ENCODE measurements around the gene MOSPD3. TPM values are rescaled to one million over a fixed set of nuclear protein-coding genes. Genes with fewer than 3 reads are reported as not detected.

MOSPD3 gene
- total and polyA plus RNA-seq, 2 of the 13 experiments (the other 11 are each of a cell fraction or from before 2014, with no cell fraction given), result 7.6 to 8.8 TPM

DNA sequence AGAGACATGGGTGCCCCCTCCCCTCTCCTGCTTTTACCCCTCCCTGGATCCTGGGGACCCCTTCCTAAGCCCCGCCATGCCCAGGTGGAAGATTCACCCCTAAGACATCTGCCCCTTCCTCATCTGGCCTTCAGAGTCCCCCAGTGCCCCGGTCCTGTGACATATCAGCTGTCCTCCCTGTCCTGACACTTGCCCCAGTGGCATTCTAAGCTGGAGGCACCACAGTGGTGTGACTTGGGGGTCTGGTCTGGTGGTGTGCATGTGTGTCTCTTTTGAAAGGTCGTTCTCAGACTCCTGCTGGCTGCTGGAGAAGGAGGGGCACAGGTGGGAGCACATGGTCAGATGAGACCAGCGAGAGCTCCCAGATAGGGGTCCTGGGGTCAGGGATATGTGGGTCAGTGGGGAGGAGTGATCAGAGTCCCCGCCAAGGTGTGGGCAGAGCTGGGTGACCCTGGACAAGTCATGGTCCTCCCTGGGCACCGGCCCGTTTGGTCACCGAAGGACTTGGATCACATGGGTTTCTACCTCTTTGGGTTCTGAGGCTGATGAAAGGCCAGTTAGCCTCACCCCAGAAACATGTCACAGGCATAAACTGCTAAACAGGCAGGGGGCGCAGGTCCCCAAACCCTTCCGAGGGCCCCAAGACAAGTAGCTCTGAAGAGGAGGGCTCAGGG is 29.7 kb downstream of the MOSPD3 start (continued):
- TF ChIP-seq, protein P1, sequence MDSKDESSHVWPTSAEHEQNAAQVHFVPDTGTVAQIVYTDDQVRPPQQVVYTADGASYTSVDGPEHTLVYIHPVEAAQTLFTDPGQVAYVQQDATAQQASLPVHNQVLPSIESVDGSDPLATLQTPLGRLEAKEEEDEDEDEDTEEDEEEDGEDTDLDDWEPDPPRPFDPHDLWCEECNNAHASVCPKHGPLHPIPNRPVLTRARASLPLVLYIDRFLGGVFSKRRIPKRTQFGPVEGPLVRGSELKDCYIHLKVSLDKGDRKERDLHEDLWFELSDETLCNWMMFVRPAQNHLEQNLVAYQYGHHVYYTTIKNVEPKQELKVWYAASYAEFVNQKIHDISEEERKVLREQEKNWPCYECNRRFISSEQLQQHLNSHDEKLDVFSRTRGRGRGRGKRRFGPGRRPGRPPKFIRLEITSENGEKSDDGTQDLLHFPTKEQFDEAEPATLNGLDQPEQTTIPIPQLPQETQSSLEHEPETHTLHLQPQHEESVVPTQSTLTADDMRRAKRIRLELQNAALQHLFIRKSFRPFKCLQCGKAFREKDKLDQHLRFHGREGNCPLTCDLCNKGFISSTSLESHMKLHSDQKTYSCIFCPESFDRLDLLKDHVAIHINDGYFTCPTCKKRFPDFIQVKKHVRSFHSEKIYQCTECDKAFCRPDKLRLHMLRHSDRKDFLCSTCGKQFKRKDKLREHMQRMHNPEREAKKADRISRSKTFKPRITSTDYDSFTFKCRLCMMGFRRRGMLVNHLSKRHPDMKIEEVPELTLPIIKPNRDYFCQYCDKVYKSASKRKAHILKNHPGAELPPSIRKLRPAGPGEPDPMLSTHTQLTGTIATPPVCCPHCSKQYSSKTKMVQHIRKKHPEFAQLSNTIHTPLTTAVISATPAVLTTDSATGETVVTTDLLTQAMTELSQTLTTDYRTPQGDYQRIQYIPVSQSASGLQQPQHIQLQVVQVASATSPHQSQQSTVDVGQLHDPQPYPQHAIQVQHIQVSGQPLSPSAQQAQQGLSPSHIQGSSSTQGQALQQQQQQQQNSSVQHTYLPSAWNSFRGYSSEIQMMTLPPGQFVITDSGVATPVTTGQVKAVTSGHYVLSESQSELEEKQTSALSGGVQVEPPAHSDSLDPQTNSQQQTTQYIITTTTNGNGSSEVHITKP (CRISPR knock-in tag; IDR thresholded peaks at IDR 0.05; ENCODE audit: low read depth), result no peak; the same call in 1 of the 2 replicates
- TF ChIP-seq, protein P2, sequence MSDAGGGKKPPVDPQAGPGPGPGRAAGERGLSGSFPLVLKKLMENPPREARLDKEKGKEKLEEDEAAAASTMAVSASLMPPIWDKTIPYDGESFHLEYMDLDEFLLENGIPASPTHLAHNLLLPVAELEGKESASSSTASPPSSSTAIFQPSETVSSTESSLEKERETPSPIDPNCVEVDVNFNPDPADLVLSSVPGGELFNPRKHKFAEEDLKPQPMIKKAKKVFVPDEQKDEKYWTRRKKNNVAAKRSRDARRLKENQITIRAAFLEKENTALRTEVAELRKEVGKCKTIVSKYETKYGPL (CRISPR knock-in tag; IDR thresholded peaks at IDR 0.05), result no peak
- no peak for TF ChIP-seq ZFP36L2 (CRISPR knock-in tag; IDR thresholded peaks at IDR 0.05)
- TF ChIP-seq, protein P3, sequence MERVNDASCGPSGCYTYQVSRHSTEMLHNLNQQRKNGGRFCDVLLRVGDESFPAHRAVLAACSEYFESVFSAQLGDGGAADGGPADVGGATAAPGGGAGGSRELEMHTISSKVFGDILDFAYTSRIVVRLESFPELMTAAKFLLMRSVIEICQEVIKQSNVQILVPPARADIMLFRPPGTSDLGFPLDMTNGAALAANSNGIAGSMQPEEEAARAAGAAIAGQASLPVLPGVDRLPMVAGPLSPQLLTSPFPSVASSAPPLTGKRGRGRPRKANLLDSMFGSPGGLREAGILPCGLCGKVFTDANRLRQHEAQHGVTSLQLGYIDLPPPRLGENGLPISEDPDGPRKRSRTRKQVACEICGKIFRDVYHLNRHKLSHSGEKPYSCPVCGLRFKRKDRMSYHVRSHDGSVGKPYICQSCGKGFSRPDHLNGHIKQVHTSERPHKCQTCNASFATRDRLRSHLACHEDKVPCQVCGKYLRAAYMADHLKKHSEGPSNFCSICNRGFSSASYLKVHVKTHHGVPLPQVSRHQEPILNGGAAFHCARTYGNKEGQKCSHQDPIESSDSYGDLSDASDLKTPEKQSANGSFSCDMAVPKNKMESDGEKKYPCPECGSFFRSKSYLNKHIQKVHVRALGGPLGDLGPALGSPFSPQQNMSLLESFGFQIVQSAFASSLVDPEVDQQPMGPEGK (CRISPR knock-in tag; IDR thresholded peaks at IDR 0.05), result no peak; the same call in 1 of the 2 replicates
- no peak for TF ChIP-seq BCL6 (CRISPR knock-in tag; IDR thresholded peaks at IDR 0.05)
- TF ChIP-seq, protein P4, sequence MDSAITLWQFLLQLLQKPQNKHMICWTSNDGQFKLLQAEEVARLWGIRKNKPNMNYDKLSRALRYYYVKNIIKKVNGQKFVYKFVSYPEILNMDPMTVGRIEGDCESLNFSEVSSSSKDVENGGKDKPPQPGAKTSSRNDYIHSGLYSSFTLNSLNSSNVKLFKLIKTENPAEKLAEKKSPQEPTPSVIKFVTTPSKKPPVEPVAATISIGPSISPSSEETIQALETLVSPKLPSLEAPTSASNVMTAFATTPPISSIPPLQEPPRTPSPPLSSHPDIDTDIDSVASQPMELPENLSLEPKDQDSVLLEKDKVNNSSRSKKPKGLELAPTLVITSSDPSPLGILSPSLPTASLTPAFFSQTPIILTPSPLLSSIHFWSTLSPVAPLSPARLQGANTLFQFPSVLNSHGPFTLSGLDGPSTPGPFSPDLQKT (CRISPR knock-in tag; IDR thresholded peaks at IDR 0.05; ENCODE audit: borderline replicate concordance), result no peak
- TF ChIP-seq SYNCRIP (IDR thresholded peaks at IDR 0.05; ENCODE audit: insufficient read depth, low read depth, low read length), result no peak
- TF ChIP-seq SAP130 (CRISPR knock-in tag; IDR thresholded peaks at IDR 0.05; ENCODE audit: low read depth), result no peak
- TF ChIP-seq, protein P5, sequence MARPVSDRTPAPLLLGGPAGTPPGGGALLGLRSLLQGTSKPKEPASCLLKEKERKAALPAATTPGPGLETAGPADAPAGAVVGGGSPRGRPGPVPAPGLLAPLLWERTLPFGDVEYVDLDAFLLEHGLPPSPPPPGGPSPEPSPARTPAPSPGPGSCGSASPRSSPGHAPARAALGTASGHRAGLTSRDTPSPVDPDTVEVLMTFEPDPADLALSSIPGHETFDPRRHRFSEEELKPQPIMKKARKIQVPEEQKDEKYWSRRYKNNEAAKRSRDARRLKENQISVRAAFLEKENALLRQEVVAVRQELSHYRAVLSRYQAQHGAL (CRISPR knock-in tag; IDR thresholded peaks at IDR 0.05; ENCODE audit: not compliant biosample characterization), result no peak
- TF ChIP-seq, protein P6, sequence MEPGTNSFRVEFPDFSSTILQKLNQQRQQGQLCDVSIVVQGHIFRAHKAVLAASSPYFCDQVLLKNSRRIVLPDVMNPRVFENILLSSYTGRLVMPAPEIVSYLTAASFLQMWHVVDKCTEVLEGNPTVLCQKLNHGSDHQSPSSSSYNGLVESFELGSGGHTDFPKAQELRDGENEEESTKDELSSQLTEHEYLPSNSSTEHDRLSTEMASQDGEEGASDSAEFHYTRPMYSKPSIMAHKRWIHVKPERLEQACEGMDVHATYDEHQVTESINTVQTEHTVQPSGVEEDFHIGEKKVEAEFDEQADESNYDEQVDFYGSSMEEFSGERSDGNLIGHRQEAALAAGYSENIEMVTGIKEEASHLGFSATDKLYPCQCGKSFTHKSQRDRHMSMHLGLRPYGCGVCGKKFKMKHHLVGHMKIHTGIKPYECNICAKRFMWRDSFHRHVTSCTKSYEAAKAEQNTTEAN (CRISPR knock-in tag; conservative IDR thresholded peaks at IDR 0.05), result no peak
- TF ChIP-seq ETV6 (CRISPR knock-in tag; conservative IDR thresholded peaks at IDR 0.05), result no peak
- TF ChIP-seq, protein P7, sequence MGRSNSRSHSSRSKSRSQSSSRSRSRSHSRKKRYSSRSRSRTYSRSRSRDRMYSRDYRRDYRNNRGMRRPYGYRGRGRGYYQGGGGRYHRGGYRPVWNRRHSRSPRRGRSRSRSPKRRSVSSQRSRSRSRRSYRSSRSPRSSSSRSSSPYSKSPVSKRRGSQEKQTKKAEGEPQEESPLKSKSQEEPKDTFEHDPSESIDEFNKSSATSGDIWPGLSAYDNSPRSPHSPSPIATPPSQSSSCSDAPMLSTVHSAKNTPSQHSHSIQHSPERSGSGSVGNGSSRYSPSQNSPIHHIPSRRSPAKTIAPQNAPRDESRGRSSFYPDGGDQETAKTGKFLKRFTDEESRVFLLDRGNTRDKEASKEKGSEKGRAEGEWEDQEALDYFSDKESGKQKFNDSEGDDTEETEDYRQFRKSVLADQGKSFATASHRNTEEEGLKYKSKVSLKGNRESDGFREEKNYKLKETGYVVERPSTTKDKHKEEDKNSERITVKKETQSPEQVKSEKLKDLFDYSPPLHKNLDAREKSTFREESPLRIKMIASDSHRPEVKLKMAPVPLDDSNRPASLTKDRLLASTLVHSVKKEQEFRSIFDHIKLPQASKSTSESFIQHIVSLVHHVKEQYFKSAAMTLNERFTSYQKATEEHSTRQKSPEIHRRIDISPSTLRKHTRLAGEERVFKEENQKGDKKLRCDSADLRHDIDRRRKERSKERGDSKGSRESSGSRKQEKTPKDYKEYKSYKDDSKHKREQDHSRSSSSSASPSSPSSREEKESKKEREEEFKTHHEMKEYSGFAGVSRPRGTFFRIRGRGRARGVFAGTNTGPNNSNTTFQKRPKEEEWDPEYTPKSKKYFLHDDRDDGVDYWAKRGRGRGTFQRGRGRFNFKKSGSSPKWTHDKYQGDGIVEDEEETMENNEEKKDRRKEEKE (IDR thresholded peaks at IDR 0.05), result no peak
- TF ChIP-seq ZNF629 (CRISPR knock-in tag; conservative IDR thresholded peaks at IDR 0.05), result no peak
- TF ChIP-seq GATAD1 (CRISPR knock-in tag; IDR thresholded peaks at IDR 0.05), result no peak; the same call in 1 of the 2 replicates
- no peak for TF ChIP-seq IRF2 (CRISPR knock-in tag; IDR thresholded peaks at IDR 0.05)
- TF ChIP-seq POLR2AphosphoS2 (IDR thresholded peaks at IDR 0.05; ENCODE audit: low read depth, low read length), result no peak
